A549 (cell line): ENCODE measurements around the gene HDAC3. TPM values are rescaled to one million over a fixed set of nuclear protein-coding genes. Genes with fewer than 3 reads are reported as not detected.

Experiments
- ATAC-seq, 2 experiments: fragments of 200-7000 bp in 1 of 2; fragments of >200 bp in 1 of 2; cut with Nextera tagmentation in 1 of 2; cut with Tn5 transposase in 1 of 2; 3 replicates each; pipeline versions ENCODE4 v1.8.0 to v1.9.1; 2018 to 2020; ENCODE audit warnings: mild to moderate bottlenecking in 1 of 2, moderate library complexity in 1 of 2
- CTCF ChIA-PET: fragments of 300-600 bp; sonication (Branson Sonifier 250); formaldehyde crosslinking; extraction: SDS; loops from one replicate; lab custom pipeline; 2021; ENCODE audit warnings: antibody characterized with exemption, inconsistent platforms; lab: Yijun Ruan, JAX
- POLR2A ChIA-PET: fragments of 350-600 bp; formaldehyde crosslinking; extraction: SDS; loops from one replicate; lab custom pipeline; 2021; ENCODE audit warnings: antibody characterized with exemption, inconsistent platforms; lab: Yijun Ruan, JAX
- DNase-seq, 2 experiments: peaks; one replicate each; pipeline versions ENCODE4 v3.0.0 to v3.0.0-alpha.2; 2011 to 2016; ENCODE audit warnings: low read depth in 1 of 2, low spot score in 1 of 2
- FAIRE-seq: peaks from 2 replicates; lab custom pipeline; 2011; peaks lifted over from hg19 to GRCh38; lab: Jason Lieb, UNC
- H3K27ac ChIP-seq, 2 experiments: fragments of >200 bp; sonication (Bioruptor Twin); formaldehyde crosslinking; 3 replicates each; pipeline ENCODE4 v1.5.1; 2016 to 2017
- H3K4me1 ChIP-seq: fragments of >200 bp; sonication (Bioruptor Twin); formaldehyde crosslinking; 3 replicates; pipeline ENCODE4 v1.6.1; 2016
- H3K4me2 ChIP-seq: fragments of >200 bp; sonication (Bioruptor Twin); formaldehyde crosslinking; 3 replicates; pipeline ENCODE4 v1.6.1; 2016
- H3K4me3 ChIP-seq: fragments of >200 bp; sonication (Bioruptor Twin); formaldehyde crosslinking; 3 replicates; pipeline ENCODE4 v1.5.1; 2016
- H3K9me3 ChIP-seq: fragments of >200 bp; sonication (Bioruptor Twin); formaldehyde crosslinking; 3 replicates; pipeline ENCODE4 v1.6.1; 2016
- BHLHE40 ChIP-seq: IDR thresholded peaks from 2 replicates; pipeline ENCODE4 v1.6.1; 2012; ENCODE audit warnings: low read depth, low read length, inconsistent platforms
- CHD2 ChIP-seq: fragments of 150-350 bp; IDR thresholded peaks from 2 replicates; pipeline ENCODE4 v1.6.1; 2014; ENCODE audit warnings: low read length; ENCODE audit not compliant: partially characterized antibody
- E2F6 ChIP-seq: IDR thresholded peaks from 2 replicates; pipeline ENCODE4 v1.6.1; 2012; ENCODE audit warnings: low read depth, borderline replicate concordance
- EHMT2 ChIP-seq: fragments of 200-600 bp; sonication (generic); IDR thresholded peaks from 2 replicates; pipeline ENCODE4 v1.6.1; 2016; ENCODE audit warnings: antibody characterized with exemption, low read depth, mild to moderate bottlenecking, moderate library complexity
- EP300 ChIP-seq, 2 experiments: fragments of >200 bp; sonication (Bioruptor Twin); formaldehyde crosslinking; IDR thresholded peaks; 2 replicates in 1 of 2; 3 replicates in 1 of 2; pipeline ENCODE4 v1.6.1; 2016 to 2017
- ESRRA ChIP-seq: fragments of 150-350 bp; IDR thresholded peaks from 2 replicates; pipeline ENCODE4 v1.6.1; 2014; ENCODE audit warnings: mild to moderate bottlenecking, low read length, borderline replicate concordance
- HEYL ChIP-seq: fragments of 250-450 bp; sonication (Bioruptor Pico); IDR thresholded peaks from 2 replicates; pipeline ENCODE4 v1.8.0; 2021; ENCODE audit warnings: mild to moderate bottlenecking, moderate library complexity
- HMGXB4 ChIP-seq: fragments of 250-450 bp; sonication (Bioruptor Pico); IDR thresholded peaks from 2 replicates; pipeline ENCODE4 v1.5.0; 2021; ENCODE audit warnings: mild to moderate bottlenecking, moderate library complexity, borderline replicate concordance
- HOXA7 ChIP-seq: fragments of 250-450 bp; sonication (Bioruptor Pico); IDR thresholded peaks from 2 replicates; pipeline ENCODE4 v1.5.0; 2020; ENCODE audit warnings: mild to moderate bottlenecking, moderate library complexity
- HOXB5 ChIP-seq: fragments of 250-450 bp; sonication (Bioruptor Pico); IDR thresholded peaks from 2 replicates; pipeline ENCODE4 v1.5.0; 2020; ENCODE audit warnings: mild to moderate bottlenecking, moderate library complexity
- JUN ChIP-seq, 2 experiments: fragments of >200 bp; sonication (Bioruptor Twin); formaldehyde crosslinking; IDR thresholded peaks; 2 replicates in 1 of 2; 3 replicates in 1 of 2; pipeline ENCODE4 v1.6.1; 2016 to 2017
- MAZ ChIP-seq: fragments of 150-350 bp; IDR thresholded peaks from 2 replicates; pipeline ENCODE4 v1.6.1; 2014; ENCODE audit warnings: antibody characterized with exemption, low read depth, low read length, borderline replicate concordance
- NPAS2 ChIP-seq: fragments of 250-450 bp; sonication (Bioruptor Pico); IDR thresholded peaks from 2 replicates; pipeline ENCODE4 v1.8.0; 2022; ENCODE audit warnings: mild to moderate bottlenecking, moderate library complexity, borderline replicate concordance
- RARB ChIP-seq: fragments of 250-450 bp; sonication (Bioruptor Pico); IDR thresholded peaks from 2 replicates; pipeline ENCODE4 v1.8.0; 2021; ENCODE audit warnings: mild to moderate bottlenecking, moderate library complexity
- RCOR1 ChIP-seq: fragments of 150-350 bp; IDR thresholded peaks from 2 replicates; pipeline ENCODE4 v1.6.1; 2014; ENCODE audit warnings: antibody characterized with exemption, low read length, low read depth
- RNF2 ChIP-seq: fragments of 200-600 bp; sonication (generic); IDR thresholded peaks from 2 replicates; pipeline ENCODE4 v1.6.1; 2016; ENCODE audit warnings: low read depth, mild to moderate bottlenecking, antibody characterized with exemption, moderate library complexity, borderline replicate concordance
- SREBF2 ChIP-seq: fragments of 450-650 bp; IDR thresholded peaks from 2 replicates; pipeline ENCODE4 v1.6.1; 2014; ENCODE audit warnings: mild to moderate bottlenecking, moderate library complexity
- TFCP2L1 ChIP-seq: fragments of 250-450 bp; sonication (Bioruptor Pico); IDR thresholded peaks from 2 replicates; pipeline ENCODE4 v1.5.0; 2021; ENCODE audit warnings: mild to moderate bottlenecking
- USF2 ChIP-seq: fragments of 450-650 bp; IDR thresholded peaks from 2 replicates; pipeline ENCODE4 v1.6.1; 2014; ENCODE audit warnings: antibody characterized with exemption
- ZC3H11A ChIP-seq: fragments of 450-650 bp; IDR thresholded peaks from 2 replicates; pipeline ENCODE4 v1.6.1; 2014; ENCODE audit warnings: antibody characterized with exemption, mild to moderate bottlenecking
- ZNF302 ChIP-seq: fragments of 250-450 bp; sonication (Bioruptor Pico); IDR thresholded peaks from 2 replicates; pipeline ENCODE4 v1.9.0; 2021; ENCODE audit warnings: inconsistent platforms, mild to moderate bottlenecking, moderate library complexity
- WGBS: methylation state at CpG from one replicate; pipeline ENCODE4 v1.1.6; 2017; ENCODE audit errors: missing lambda C conversion rate; 5-methylcytosine and 5-hydroxymethylcytosine counted together
- polyA plus RNA-seq, 4 experiments: library from polyadenylated mRNA; depleted of rRNA in 3 of 4; stranded (reverse); fragments of >200 nt; fragmentation: RNase III in 1 of 4; extraction: RNeasy Plus Mini Kit Qiagen cat#74134 plus additional on column Dnase treatment in 1 of 4; gene quantifications; 2 replicates in 3 of 4; 3 replicates in 1 of 4; pipeline ENCODE4 v1.2.3, GENCODE V29; 2011 to 2017

Gene HDAC3
- polyA plus RNA-seq, 2 of the 4 experiments (the other 2 are of a cell fraction): 51.1 to 67.3 TPM

DNA sequence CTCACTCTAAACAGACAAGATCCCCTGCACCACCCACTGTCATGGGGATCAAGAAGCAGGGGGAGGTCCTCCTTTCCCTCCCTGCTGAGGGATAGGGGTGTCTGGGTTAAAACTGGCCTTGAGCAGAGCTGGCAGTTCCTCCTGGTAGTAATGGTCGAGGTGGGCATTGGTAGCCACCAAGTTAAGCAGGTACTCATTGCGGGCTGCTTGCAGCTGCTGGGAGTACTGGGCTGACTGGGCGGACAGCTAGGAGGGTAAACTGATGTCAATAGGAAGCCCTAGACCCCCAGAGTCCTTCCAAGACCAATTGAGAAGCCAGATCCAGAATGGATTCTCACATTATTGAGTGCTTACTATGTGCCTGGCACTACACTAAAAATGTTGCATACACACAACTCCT is 11.2 kb upstream of the HDAC3 start:
- CTCF ChIA-PET: interaction anchor here (1.9 to 4.6 kb wide), 5 partner anchors 10 to 56 kb away, joined by 6 to 22 read pairs (median 17); partner anchors contain the start of genes DIAPH1, HDAC3 and RELL2
- Histone ChIP-seq H3K4me3 (no peak overlapping the region), H3K9me3 (no peaks in the 10 kb centered on the region), H3K4me1 (peaks cover 4% of the 10 kb centered on the region; the same call in 1 of the 3 replicates), H3K27ac (no peak overlapping the region), H3K4me2 (no peak overlapping the region)
- DNase-seq: no peak
- WGBS: 76% methylated on average over 3 of the region's 3 CpGs
- no peak for ATAC-seq
- TF ChIP-seq EHMT2: no peak
- no peak for TF ChIP-seq TFCP2L1 (CRISPR knock-in tag)
- TF ChIP-seq HEYL (CRISPR knock-in tag): no peak
- TF ChIP-seq RCOR1: no peak
- no peak for TF ChIP-seq BHLHE40
- POLR2A ChIA-PET: no interaction called here
- FAIRE-seq: no peak

DNA sequence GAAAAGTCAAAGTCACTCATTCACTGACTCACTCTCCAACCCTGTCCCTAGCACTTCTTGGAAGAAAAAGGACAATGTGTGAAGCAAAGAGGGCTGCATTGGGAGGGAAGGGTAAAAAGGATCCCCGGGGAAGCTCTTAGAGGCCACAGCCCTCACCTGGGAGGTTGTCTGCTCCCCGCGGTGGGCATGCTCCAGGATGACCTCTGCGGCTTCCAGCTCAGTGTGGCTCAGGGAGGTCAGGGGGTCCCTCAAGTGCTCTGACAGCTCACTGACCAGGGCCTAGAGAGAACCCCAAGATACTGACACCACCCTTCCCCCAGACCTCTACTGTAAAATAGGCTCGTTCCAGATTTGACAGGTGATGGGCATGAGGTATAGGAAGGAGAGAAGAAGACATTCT is 10.6 kb upstream of the HDAC3 start:
- WGBS: 79% methylated on average over 4 of the region's 5 CpGs
- Histone ChIP-seq H3K4me2 (no peak overlapping the region), H3K27ac (no peak overlapping the region), H3K9me3 (no peaks in the 10 kb centered on the region), H3K4me1 (peaks cover 5% of the 10 kb centered on the region; the same call in 2 of the 3 replicates), H3K4me3 (no peak overlapping the region)
- DNase-seq (no peak), FAIRE-seq (no peak), ATAC-seq (no peak)
- CTCF ChIA-PET: interaction anchor here (0.7 to 4.6 kb wide), 6 partner anchors 10 to 184 kb away, joined by 3 to 22 read pairs (median 12); partner anchors contain the start of genes DIAPH1, HDAC3 and RELL2
- TF ChIP-seq EP300 (IDR thresholded peaks at IDR 0.05) (no peak), RARB (CRISPR knock-in tag) (no peak), ZC3H11A (no peak), HEYL (CRISPR knock-in tag) (no peak), ZNF302 (no peak), ESRRA (no peak), USF2 (no peak), MAZ (no peak), SREBF2 (no peak), HOXA7 (CRISPR knock-in tag) (no peak), NPAS2 (no peak), E2F6 (no peak), CHD2 (no peak), RNF2 (no peak)
- POLR2A ChIA-PET: interaction anchor here (0.5 to 0.8 kb wide), 2 partner anchors 10 to 928 kb away, joined by 3 to 5 read pairs; partner anchors contain the start of genes HDAC3 and RELL2

- Histone ChIP-seq H3K27ac (no peak overlapping the region), H3K9me3 (no peaks in the 10 kb centered on the region), H3K4me2 (no peak overlapping the region), H3K4me3 (no peak overlapping the region), H3K4me1 (peaks cover 13% of the 10 kb centered on the region; the same call in 2 of the 3 replicates)
- FAIRE-seq: no peak
- WGBS: 93% methylated on average over 6 of the region's 6 CpGs
- CTCF ChIA-PET: interaction anchor here (1.6 to 4.6 kb wide), 4 partner anchors 9 to 28 kb away, joined by 3 to 22 read pairs (median 12); partner anchors contain the start of genes DIAPH1, HDAC3 and RELL2
- no peak for DNase-seq
- TF ChIP-seq HMGXB4 (CRISPR knock-in tag): no peak
- no peak for TF ChIP-seq NPAS2
- no peak for TF ChIP-seq HOXB5
- no peak for TF ChIP-seq SREBF2
- no peak for TF ChIP-seq JUN (IDR thresholded peaks at IDR 0.05)
- no peak for ATAC-seq
- POLR2A ChIA-PET: no interaction called here
Observed at GRCh38 chr5:141646026-141646425, 9.4 kb upstream of the HDAC3 start.
